AG09319 (cell line): Measurements from ENCODE around the gene PGK1.
A peak's percentile ranks its signal among the peaks of the same experiment; 100 is the strongest.
"Not testable (repeated sequence)": the region's sequence is repeated elsewhere in the genome, so short reads cannot be mapped to it uniquely, and the experiment has no call there.

Source experiments
- DNase-seq: peaks from one replicate; pipeline ENCODE4 v3.0.0-alpha.2; 2010; ENCODE audit warnings: low read depth; ENCODE audit errors: extremely low read depth
- TF ChIP-seq, protein P1 (sequence below): IDR thresholded peaks from 2 replicates; pipeline ENCODE4 v1.5.1; 2011; ENCODE audit warnings: low read depth, mild to moderate bottlenecking, inconsistent platforms, low read length, moderate library complexity

Gene PGK1

DNA sequence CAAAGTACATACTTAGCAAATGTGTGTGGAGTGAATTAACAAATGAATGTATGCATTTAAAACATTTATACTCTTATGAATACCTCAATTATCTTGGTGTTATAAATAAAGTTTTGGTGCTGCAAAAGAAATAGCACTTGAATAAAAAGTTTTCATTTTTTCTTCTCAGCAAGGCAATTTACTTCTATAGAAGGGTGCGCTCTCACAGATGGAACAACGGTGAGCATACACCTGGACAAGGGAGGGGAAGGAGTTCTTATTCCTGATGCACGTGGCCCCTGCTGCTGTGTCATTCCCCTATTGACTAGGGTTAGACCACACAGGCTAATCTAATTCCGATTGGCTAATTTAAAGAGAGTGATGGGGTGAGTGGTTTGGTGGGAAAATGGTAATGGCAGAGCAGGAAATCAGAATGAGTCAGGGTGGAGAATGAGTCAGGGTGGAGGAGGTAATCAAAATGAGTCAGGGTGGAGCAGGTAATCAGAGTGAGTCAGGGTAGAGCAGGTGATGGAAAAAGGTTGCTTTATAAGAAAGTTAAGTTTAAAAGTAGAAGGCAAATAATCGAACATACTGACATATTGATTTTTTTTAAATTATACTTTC lies 28.2 kb upstream of the PGK1 start:
- TF ChIP-seq, protein P1, sequence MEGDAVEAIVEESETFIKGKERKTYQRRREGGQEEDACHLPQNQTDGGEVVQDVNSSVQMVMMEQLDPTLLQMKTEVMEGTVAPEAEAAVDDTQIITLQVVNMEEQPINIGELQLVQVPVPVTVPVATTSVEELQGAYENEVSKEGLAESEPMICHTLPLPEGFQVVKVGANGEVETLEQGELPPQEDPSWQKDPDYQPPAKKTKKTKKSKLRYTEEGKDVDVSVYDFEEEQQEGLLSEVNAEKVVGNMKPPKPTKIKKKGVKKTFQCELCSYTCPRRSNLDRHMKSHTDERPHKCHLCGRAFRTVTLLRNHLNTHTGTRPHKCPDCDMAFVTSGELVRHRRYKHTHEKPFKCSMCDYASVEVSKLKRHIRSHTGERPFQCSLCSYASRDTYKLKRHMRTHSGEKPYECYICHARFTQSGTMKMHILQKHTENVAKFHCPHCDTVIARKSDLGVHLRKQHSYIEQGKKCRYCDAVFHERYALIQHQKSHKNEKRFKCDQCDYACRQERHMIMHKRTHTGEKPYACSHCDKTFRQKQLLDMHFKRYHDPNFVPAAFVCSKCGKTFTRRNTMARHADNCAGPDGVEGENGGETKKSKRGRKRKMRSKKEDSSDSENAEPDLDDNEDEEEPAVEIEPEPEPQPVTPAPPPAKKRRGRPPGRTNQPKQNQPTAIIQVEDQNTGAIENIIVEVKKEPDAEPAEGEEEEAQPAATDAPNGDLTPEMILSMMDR: no peak
- no peak for DNase-seq

GRCh38 chrX:78081413-78081812 lies 22.6 kb upstream of the PGK1 start:
- DNase-seq: not testable (repeated sequence)

- DNase-seq: no peak
- TF ChIP-seq, protein P1: peak; percentile 44
These were observed 11.8 kb upstream of the PGK1 start for GRCh38 chrX:78092296-78092695.

DNA sequence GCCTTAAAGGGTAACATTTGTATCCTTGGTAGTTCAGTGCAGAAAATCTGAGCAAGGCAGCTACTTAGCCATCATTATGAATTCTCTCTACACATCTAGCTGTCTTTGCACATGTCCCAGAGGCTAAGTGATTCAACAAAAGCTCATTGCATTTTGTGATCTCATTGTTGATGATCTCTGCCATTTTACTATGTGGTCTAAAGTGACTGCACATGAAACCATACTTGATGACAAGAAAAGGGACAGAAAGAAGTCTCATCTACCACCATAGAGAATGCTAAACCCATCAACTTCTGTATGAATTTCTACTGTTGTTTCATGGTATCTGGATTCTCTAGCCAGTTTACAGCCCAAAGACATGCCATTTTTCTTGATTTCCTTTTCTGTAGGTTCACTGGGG lies 5.9 kb upstream of the PGK1 start:
- TF ChIP-seq, protein P1: no peak
- no peak for DNase-seq

DNA sequence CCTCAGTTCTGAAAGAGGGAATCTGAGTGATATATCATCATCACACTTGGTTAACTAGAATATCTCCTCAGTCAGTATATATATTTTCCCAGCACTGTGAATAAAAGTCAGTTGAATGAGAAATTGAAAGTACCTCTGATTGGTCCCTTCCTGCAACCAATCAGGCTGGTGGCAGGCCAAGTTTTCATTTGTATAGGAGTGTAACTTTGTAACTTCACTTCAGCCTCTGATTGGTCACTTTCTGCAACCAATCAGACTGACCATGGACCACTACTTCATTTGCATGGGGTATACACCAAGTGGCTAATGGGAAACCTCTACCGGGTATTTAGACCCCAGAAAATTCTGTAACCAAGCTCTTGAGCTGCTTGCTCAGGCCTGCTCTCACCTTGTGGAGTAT lies 2.0 kb upstream of the PGK1 start:
- TF ChIP-seq, protein P1: no peak
- DNase-seq: no peak

GRCh38 chrX:78103001-78103622 lies 936 bp upstream of the PGK1 start:
- TF ChIP-seq, protein P1: no peak
- DNase-seq: no peak

- TF ChIP-seq, protein P1: no peak
- no peak for DNase-seq
These were observed 564 bp downstream of the PGK1 start for GRCh38 chrX:78104447-78105176.
